ENCODE measurements around the gene VENTX.
A peak's percentile ranks its signal among the peaks of the same experiment; 100 is the strongest.
"Not testable (repeated sequence)": the region's sequence is repeated elsewhere in the genome, so short reads cannot be mapped to it uniquely, and the experiment has no call there.

The VENTX gene

GRCh38 chr10:133214468-133215410, 22.9 kb upstream of the VENTX start:
- DNase-seq (ENCODE audit: low spot score), result no peak

DNA sequence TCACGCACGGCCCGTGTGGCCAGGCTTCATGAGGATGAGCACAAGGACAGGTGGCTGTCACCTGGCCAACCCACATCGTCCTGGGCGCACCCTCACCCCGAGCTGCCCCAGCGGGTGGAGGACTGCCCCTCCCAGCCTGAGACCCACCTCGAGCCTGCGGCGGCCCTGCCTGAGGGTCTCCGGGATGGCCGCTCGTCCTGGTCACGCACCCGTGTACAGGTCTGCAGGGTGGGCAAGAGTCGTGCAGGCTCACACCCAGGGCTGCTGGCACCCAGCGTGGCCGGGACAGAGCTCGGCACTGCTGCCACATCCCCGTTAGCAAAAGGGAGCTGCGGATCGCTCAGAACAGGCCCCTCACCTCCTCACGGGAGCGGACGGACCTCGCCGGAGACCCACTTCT, 22.1 kb upstream of the VENTX start:
- DNase-seq (ENCODE audit: low spot score), result no peak

DNA sequence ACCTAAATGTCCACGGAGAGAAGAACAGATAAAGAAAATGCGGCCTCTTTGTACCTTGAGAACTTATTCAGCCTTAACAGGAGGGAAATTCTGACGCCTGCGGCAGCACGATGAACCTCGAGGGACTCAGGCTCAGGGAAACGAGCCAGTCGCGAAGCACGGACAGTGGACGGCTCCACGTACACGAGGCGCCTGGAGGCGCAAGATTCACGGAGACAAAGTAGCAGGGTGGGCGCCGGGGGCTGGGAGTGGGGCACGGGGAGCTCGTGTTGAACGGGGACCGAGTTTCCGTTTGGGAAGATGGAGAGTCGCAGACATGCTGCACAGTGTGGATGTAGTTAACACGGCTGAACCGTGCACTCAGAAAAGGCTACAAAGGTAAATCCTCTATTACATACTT, 20.9 kb upstream of the VENTX start:
- DNase-seq (ENCODE audit: low spot score), result no peak

GRCh38 chr10:133217800-133218589, 19.7 kb upstream of the VENTX start:
- DNase-seq (ENCODE audit: low spot score), result no peak

DNA sequence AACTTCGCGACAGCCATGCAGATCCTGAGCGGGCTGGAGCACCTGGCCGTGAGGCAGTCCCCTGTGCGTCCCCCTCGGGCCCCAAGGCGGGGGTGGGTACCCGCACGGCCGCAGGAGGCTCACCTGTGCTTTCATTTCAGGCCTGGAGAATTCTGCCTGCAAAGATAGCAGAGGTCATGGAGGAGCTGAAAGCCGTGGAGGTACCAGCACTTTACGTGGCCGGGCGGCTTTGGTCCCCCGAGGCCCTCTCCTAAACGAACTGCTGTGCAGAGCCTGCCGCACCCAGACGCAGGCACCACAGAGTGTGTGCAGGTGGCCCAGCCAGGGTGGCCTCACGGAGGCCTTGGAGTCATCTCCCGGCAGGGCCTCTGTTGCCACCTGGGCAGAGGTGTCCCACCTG, 18.8 kb upstream of the VENTX start:
- no peak for DNase-seq (ENCODE audit: low spot score)

DNA sequence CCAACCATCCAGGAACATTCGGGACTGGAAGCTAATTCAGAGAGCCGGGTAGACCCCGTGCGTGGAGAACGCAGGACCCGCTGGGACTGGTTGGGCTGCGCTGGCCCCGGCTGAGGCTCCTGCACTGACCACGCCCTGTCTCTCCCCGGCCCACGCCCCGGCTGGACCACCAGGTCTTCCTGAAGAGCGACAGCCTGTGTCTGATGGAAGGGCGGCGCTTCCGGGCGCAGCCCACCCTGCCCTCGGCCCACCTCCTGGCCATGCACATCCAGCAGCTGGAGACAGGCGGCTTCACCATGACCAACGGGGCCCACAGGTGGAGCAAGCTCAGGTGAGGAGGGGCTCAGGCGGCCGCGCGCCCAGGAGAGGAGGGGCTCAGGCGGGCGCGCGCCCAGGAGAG, 17.9 kb upstream of the VENTX start:
- DNase-seq (ENCODE audit: low spot score), result no peak

DNA sequence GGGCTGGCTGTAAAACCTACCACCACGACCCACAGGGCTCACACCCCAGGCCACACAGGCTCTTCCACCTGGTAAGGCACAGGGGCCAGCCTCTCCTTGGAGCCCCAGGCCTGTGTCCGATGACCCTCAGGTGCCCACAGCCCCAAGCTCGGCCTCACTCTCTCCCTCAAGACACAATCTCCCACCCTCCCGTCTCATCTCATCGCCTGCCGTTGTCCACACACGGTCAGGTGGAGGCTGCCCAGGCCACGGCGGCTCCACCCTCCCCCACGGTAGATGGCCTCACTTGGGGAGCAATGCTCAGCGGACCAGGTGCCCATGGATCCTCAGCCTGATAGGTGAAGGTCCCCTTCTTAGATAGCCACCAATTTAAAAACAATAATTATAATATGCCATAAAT, 16.3 kb upstream of the VENTX start:
- DNase-seq (ENCODE audit: low spot score), result no peak

DNA sequence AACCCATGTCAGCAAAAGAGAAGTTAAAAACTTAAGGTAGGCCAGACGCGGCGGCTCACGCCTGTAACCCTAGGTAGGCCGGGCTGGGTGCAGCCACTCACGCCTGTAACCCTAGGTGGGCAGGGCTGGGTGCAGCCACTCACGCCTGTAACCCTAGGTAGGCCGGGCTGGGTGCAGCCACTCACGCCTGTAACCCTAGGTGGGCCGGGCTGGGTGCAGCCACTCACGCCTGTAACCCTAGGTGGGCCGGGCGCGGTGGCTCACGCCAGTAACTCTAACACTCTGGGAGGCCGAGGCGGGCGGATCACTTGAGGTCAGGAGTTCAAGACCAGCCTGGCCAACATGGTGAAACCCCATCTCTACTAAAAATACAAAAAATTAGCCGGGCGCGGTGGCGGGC, 15.9 kb upstream of the VENTX start:
- DNase-seq (ENCODE audit: low spot score), result not testable (repeated sequence)

DNA sequence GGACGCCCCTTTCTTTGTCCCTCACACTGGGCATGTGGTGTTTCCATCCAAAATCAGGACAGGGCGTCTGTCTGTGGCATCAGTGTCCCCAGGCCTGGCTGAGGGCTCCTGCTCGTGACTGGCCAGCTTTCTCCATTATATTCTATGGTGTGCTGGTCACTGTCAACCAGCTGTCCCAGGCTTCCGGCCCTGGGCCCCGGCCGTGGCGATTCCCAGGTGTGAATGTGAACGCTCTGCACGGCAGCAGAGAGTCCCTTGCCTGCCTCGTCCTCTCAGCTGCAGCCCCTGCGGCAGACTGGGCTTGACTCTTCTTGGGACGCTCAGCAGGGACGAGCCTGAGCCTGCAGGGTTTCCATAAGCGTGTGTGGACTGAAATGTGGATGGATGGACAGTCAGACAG, 13.6 kb upstream of the VENTX start:
- no peak for DNase-seq (ENCODE audit: low spot score)

DNA sequence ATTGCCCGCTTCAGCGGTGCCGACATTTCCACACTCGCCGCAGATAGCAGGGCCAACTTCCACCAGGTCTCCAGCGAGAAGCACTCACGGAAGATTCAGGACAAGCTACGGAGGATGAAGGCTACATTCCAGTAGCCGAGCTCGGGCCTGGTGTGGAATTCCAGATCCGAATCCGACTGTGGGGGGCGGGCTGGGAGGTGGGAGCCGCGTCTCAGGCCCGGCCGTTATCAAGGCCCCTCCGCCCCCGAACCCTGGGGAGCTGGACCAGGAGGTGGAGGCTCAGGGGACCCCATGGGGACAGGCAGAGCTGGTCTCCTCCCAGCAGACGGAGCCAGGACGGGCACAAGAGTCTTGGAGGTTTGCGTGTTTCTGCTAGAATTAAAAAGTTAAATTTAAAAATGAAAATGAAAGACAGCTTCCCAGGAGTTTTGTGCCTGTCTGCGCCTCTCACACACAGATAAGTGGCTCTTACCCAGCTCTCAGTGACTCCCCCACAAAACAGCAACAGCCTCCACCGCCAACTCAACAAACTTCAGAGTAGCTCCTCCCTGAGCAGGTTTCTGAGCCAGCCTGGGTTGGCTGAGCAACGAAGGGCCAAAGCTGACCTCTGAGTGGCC, 12.8 kb upstream of the VENTX start:
- peak; percentile 56 for DNase-seq (ENCODE audit: low spot score)

DNA sequence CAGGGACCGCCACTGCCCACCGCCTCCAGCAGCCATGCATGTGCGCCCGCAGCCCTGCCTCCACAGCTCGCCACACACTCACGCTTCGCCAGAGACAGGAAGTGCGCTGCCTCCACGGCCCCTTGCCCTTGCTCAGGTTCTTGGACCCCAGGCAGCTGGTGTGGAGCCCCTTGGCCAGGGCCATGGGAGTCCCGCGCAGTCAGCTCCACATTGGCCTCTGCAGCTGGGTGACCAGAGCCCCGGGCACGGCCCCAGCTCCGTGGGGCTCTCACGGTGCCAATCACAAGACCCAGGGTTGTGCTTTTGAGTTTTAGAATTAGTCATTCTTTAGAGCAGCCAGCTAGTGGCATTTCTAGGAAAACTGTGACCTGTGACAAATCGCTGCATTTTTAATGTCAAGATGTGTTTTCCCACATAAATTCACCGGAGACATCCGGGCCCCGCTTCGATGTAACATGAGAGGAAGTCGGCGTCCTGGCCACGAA, 11.9 kb upstream of the VENTX start:
- peak; percentile 4 for DNase-seq (ENCODE audit: low spot score)

GRCh38 chr10:133226251-133226808, 11.3 kb upstream of the VENTX start:
- no peak for DNase-seq (ENCODE audit: low spot score)

- DNase-seq (ENCODE audit: low spot score), result no peak
Observed at GRCh38 chr10:133227256-133227655, 10.4 kb upstream of the VENTX start.

DNA sequence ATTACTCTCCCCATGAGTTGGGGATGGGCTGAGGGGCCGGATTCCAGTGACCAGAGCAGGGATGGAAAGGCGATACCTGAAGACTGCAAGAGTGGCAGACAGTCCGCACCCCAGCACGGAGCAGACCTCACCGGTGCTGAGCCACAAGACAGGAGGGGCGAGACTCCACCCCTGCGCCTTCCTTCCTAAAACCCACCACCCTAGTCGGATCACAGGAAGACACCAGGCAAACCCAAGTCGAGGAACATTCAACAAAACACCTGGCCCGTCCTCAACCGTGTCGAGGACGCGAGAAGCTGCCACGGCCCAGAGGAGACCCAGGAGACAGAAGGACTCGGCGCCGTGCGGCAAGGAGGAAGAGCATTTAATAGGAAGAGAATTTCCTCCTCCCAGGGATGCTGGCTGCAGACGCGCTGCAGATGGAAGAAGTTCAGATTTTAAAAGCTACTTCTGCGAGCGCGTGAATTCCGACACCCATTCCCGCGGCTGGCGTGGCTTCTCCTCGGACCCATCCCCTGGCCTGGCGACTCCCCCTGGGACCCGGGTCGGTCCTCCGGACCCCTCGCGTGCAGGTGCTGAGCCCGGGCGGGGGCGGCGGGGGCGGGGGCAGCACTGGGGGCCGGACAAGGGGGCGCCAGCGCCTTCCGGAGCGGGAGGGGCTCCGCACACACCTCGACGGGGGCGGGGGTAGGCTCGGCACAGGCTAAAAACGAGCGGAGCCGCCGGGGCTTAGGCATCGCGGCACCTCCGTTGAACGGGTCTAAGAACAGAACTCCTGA, 8.2 kb upstream of the VENTX start:
- no peak for DNase-seq (ENCODE audit: low spot score)

DNA sequence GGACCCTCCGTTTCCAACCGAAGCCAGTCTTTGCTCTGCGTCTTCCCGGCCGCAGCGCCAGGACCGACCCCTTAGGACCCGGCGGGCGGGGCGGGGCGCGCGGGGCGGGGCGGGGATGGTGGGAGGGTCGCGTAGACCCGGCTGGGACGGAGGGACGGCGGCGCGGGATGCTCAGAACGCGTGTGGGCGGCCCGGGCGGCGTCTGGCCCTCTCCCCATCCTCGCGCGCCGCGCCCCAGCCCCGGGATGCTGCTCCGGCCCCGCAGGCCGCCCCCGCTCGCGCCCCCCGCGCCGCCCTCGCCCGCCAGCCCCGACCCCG, 7.7 kb upstream of the VENTX start, which contains the start of gene UTF1:
Gene UTF1 (plus strand): TSS at position 174 of the 318 bp plus-strand sequence. CDS start 72 bp downstream, at position 246.
- DNase-seq (ENCODE audit: low spot score), result no peak

GRCh38 chr10:133230387-133231195, 7.1 kb upstream of the VENTX start:
- DNase-seq (ENCODE audit: low spot score), result no peak

DNA sequence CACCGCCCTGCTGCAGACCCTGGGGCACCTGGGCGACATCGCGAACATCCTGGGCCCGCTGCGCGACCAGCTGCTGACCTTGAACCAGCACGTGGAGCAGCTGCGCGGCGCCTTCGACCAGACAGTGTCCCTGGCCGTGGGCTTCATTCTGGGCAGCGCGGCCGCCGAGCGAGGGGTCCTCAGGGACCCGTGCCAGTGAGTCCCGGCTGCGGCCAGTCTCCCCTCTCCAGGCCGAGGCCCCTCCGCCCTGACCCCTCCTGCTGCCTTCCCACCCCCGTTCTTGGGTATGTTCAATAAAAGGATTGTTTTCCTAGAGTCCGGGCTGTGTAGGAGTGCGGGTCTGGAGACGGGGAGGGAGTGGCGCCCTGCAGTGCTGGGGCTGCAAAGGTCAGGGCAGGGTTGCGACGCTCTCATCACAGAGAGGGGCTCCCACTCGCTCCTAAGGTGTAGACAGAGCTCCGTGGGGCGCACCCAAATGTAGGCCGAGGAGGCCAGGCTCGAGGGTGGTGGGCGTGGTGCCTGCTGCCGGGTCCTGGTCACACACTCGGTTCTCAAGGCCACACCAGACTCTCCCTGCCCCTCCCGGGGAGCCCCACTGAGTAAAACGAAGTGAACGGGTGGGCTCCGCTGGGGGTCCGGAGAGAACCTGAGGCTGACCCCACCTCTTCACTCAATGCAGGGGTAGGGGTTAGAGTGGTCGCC, 6.3 kb upstream of the VENTX start:
- DNase-seq (ENCODE audit: low spot score), result no peak

DNA sequence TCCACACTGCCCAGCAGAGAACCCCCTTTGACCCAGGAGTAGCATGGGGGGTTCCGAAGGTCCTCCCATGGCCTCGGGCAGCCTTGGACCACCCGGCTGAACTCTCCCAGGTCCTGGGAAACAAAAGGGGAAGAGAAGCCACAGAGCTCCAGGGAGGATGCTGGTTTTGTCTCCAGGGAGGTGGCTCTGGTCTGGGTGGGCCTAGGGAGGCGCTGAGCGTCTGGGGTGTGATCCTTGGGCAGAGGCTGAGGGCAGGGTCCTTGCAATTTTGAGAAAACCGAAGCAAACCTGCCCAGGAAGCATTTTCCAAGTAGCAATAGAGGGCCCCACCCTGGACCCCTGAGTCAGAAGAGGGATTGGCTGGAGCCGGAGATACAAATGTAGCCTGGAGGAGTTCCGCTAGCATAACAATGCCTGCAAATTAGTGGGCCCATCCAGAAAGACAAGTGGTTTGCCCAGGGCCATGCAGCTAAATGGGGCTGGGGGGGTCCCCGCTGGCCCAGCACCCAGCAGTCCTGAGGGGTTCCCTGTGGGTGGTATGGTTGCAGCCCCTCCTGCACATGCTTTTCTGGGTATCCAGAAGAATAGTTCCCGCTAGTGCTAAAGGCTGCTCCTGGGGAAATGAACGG, 5.6 kb upstream of the VENTX start:
- DNase-seq (ENCODE audit: low spot score), result no peak

GRCh38 chr10:133234796-133235195, 2.9 kb upstream of the VENTX start:
- DNase-seq (ENCODE audit: low spot score), result not testable (repeated sequence)

All from putamen (tissue), 1 donor.